ENCODE measurements around the gene NOL9.
A peak's percentile ranks its signal among the peaks of the same experiment; 100 is the strongest.

Gene NOL9

GRCh38 chr1:6497215-6497866 is 57.0 kb downstream of the NOL9 start:
- peaks cover 51% of the 10 kb centered on the region for H3K27me3 ChIP-seq (ENCODE audit: insufficient read depth, poor library complexity, severe bottlenecking)
- no peak for TF ChIP-seq CTCF (IDR thresholded peaks at IDR 0.05; ENCODE audit: insufficient read depth, low read length)
- TF ChIP-seq POLR2AphosphoS5 (IDR thresholded peaks at IDR 0.05; ENCODE audit: low read depth) = no peak
- no peak for TF ChIP-seq SPI1 (IDR thresholded peaks at IDR 0.05; ENCODE audit: borderline replicate concordance, low read depth)
- no peak for TF ChIP-seq GABPA (IDR thresholded peaks at IDR 0.05; ENCODE audit: low read depth)
- no peak for TF ChIP-seq REST (IDR thresholded peaks at IDR 0.05; ENCODE audit: insufficient replicate concordance, low read depth)
- DNase-seq (ENCODE audit: low read depth in 1 of 2, low spot score in 1 of 2) = peak in 1 of 2 experiments; percentile 18
- no peak overlapping the region; the same call in 1 of the 2 replicates for H3K4me3 ChIP-seq (replicated peaks; ENCODE audit: insufficient read depth, low read length)
- no peak overlapping the region for H3K27ac ChIP-seq (replicated peaks)

GRCh38 chr1:6496890-6497214 is 57.5 kb downstream of the NOL9 start:
- no peak for DNase-seq (ENCODE audit: low read depth in 1 of 2, low spot score in 1 of 2)
- Histone ChIP-seq H3K27me3 (ENCODE audit: insufficient read depth, poor library complexity, severe bottlenecking) (peaks cover 54% of the 10 kb centered on the region), H3K4me3 (replicated peaks; ENCODE audit: insufficient read depth, low read length) (no peak overlapping the region), H3K27ac (replicated peaks) (no peak overlapping the region)
- no peak for TF ChIP-seq CTCF (IDR thresholded peaks at IDR 0.05; ENCODE audit: insufficient read depth, low read length)
- TF ChIP-seq POLR2AphosphoS5 (IDR thresholded peaks at IDR 0.05; ENCODE audit: low read depth) = no peak
- TF ChIP-seq SPI1 (IDR thresholded peaks at IDR 0.05; ENCODE audit: borderline replicate concordance, low read depth) = no peak
- no peak for TF ChIP-seq GABPA (IDR thresholded peaks at IDR 0.05; ENCODE audit: low read depth)
- no peak for TF ChIP-seq REST (IDR thresholded peaks at IDR 0.05; ENCODE audit: insufficient replicate concordance, low read depth)

GRCh38 chr1:6496365-6496721 is 58.0 kb downstream of the NOL9 start:
- Histone ChIP-seq H3K4me3 (replicated peaks; ENCODE audit: insufficient read depth, low read length) (no peak overlapping the region), H3K27me3 (ENCODE audit: insufficient read depth, poor library complexity, severe bottlenecking) (peaks cover 54% of the 10 kb centered on the region), H3K27ac (replicated peaks) (no peak overlapping the region)
- DNase-seq (ENCODE audit: low read depth in 1 of 2, low spot score in 1 of 2) = no peak
- TF ChIP-seq REST (IDR thresholded peaks at IDR 0.05; ENCODE audit: insufficient replicate concordance, low read depth) (no peak), SPI1 (IDR thresholded peaks at IDR 0.05; ENCODE audit: borderline replicate concordance, low read depth) (no peak), CTCF (IDR thresholded peaks at IDR 0.05; ENCODE audit: insufficient read depth, low read length) (no peak), POLR2AphosphoS5 (IDR thresholded peaks at IDR 0.05; ENCODE audit: low read depth) (no peak), GABPA (IDR thresholded peaks at IDR 0.05; ENCODE audit: low read depth) (no peak)
